HG03135 (cell line): ENCODE measurements around the gene MDN1.
"Not testable (repeated sequence)": the region's sequence is repeated elsewhere in the genome, so short reads cannot be mapped to it uniquely, and the experiment has no call there.

Experiments used
- ATAC-seq: cut with Tn5 transposase; IDR thresholded peaks from one replicate; pipeline ENCODE4 v1.9.1; 2021; ENCODE audit warnings: mild to moderate bottlenecking, moderate library complexity; ENCODE audit not compliant: unreplicated experiment

Gene MDN1

GRCh38 chr6:89775150-89775549 is 44.4 kb downstream of the MDN1 start:
- no peak for ATAC-seq

- ATAC-seq = no peak
These were observed 50.0 kb downstream of the MDN1 start for GRCh38 chr6:89769572-89769971.

GRCh38 chr6:89768324-89768723 is 51.3 kb downstream of the MDN1 start:
- ATAC-seq = no peak

- ATAC-seq = no peak
These were observed 56.0 kb downstream of the MDN1 start for GRCh38 chr6:89763550-89763949.

GRCh38 chr6:89758830-89759229 is 60.8 kb downstream of the MDN1 start:
- no peak for ATAC-seq

- no peak for ATAC-seq
These were observed 69.3 kb downstream of the MDN1 start for GRCh38 chr6:89750338-89750737.

GRCh38 chr6:89749918-89750317 is 69.7 kb downstream of the MDN1 start:
- no peak for ATAC-seq

GRCh38 chr6:89745716-89746115 is 73.9 kb downstream of the MDN1 start:
- ATAC-seq = no peak

GRCh38 chr6:89745096-89745495 is 74.5 kb downstream of the MDN1 start:
- no peak for ATAC-seq

GRCh38 chr6:89736893-89737292 is 82.7 kb downstream of the MDN1 start:
- no peak for ATAC-seq

- ATAC-seq = no peak
These were observed 85.1 kb downstream of the MDN1 start for GRCh38 chr6:89734526-89734925.

- no peak for ATAC-seq
These were observed 87.5 kb downstream of the MDN1 start for GRCh38 chr6:89731924-89732567.

GRCh38 chr6:89731262-89731661 is 88.3 kb downstream of the MDN1 start:
- not testable (repeated sequence) for ATAC-seq

GRCh38 chr6:89729818-89730217 is 89.8 kb downstream of the MDN1 start:
- ATAC-seq = no peak

- no peak for ATAC-seq
These were observed 92.1 kb downstream of the MDN1 start for GRCh38 chr6:89727501-89727900.

GRCh38 chr6:89724981-89725380 is 94.6 kb downstream of the MDN1 start:
- ATAC-seq = no peak

GRCh38 chr6:89723046-89723445 is 96.5 kb downstream of the MDN1 start:
- ATAC-seq = no peak

- no peak for ATAC-seq
These were observed 103.1 kb downstream of the MDN1 start for GRCh38 chr6:89716532-89716931.

- ATAC-seq = no peak
These were observed 107.8 kb downstream of the MDN1 start for GRCh38 chr6:89711801-89712200.

- no peak for ATAC-seq
These were observed 111.3 kb downstream of the MDN1 start for GRCh38 chr6:89708316-89708715.

- no peak for ATAC-seq
These were observed 111.8 kb downstream of the MDN1 start for GRCh38 chr6:89707766-89708165.

GRCh38 chr6:89706121-89706520 is 113.5 kb downstream of the MDN1 start:
- ATAC-seq = no peak

GRCh38 chr6:89703292-89703691 is 116.3 kb downstream of the MDN1 start:
- ATAC-seq = no peak
